HL-60 (cell line): ENCODE measurements around the gene LRCOL1.

Experiments
- DNase-seq, 2 experiments: peaks; one replicate each; pipeline ENCODE4 v3.0.0-alpha.2; 2010 to 2020; ENCODE audit warnings: low read depth in 1 of 2, low spot score in 1 of 2
- H3K27ac ChIP-seq: fragments of 250-450 bp; sonication (Bioruptor Pico); replicated peaks from 2 replicates; pipeline ENCODE4 v1.5.1; 2020; ENCODE audit warnings: mild to moderate bottlenecking, moderate library complexity
- H3K27me3 ChIP-seq: fragments of 250-450 bp; sonication (Bioruptor Pico); 2 replicates; pipeline ENCODE4 v1.5.1; 2021; ENCODE audit warnings: mild to moderate bottlenecking, moderate library complexity; ENCODE audit not compliant: insufficient read depth, poor library complexity, severe bottlenecking
- H3K4me3 ChIP-seq: replicated peaks from 2 replicates; pipeline ENCODE4 v1.5.1; 2011; ENCODE audit warnings: mild to moderate bottlenecking, control low read depth, low read length; ENCODE audit not compliant: insufficient read depth
- GABPA ChIP-seq: IDR thresholded peaks from 2 replicates; pipeline ENCODE4 v1.6.1; 2012; ENCODE audit warnings: low read depth
- POLR2AphosphoS5 ChIP-seq: IDR thresholded peaks from 2 replicates; pipeline ENCODE4 v1.6.1; 2012; ENCODE audit warnings: low read depth
- SPI1 ChIP-seq: IDR thresholded peaks from 2 replicates; pipeline ENCODE4 v1.6.1; 2012; ENCODE audit warnings: low read depth, mild to moderate bottlenecking, borderline replicate concordance
- TF ChIP-seq, protein P1 (sequence below): IDR thresholded peaks from 2 replicates; pipeline ENCODE4 v1.6.1; 2012; ENCODE audit warnings: low read depth; ENCODE audit not compliant: insufficient replicate concordance
- TF ChIP-seq, protein P2 (sequence below): IDR thresholded peaks from one replicate; pipeline ENCODE4 v1.5.1; 2011; ENCODE audit warnings: low read length, control low read depth, inconsistent platforms; ENCODE audit not compliant: insufficient read depth

Gene LRCOL1

GRCh38 chr12:132593938-132594358 is 16.4 kb downstream of the LRCOL1 start:
- H3K27ac ChIP-seq, result no peak overlapping the region

GRCh38 chr12:132593521-132593920 is 16.9 kb downstream of the LRCOL1 start:
- Histone ChIP-seq H3K27me3 (peaks cover 24% of the 10 kb centered on the region), H3K4me3 (no peak overlapping the region), H3K27ac (no peak overlapping the region)
- DNase-seq, result no peak
- TF ChIP-seq SPI1 (no peak), POLR2AphosphoS5 (no peak), GABPA (no peak)
- TF ChIP-seq, protein P1, sequence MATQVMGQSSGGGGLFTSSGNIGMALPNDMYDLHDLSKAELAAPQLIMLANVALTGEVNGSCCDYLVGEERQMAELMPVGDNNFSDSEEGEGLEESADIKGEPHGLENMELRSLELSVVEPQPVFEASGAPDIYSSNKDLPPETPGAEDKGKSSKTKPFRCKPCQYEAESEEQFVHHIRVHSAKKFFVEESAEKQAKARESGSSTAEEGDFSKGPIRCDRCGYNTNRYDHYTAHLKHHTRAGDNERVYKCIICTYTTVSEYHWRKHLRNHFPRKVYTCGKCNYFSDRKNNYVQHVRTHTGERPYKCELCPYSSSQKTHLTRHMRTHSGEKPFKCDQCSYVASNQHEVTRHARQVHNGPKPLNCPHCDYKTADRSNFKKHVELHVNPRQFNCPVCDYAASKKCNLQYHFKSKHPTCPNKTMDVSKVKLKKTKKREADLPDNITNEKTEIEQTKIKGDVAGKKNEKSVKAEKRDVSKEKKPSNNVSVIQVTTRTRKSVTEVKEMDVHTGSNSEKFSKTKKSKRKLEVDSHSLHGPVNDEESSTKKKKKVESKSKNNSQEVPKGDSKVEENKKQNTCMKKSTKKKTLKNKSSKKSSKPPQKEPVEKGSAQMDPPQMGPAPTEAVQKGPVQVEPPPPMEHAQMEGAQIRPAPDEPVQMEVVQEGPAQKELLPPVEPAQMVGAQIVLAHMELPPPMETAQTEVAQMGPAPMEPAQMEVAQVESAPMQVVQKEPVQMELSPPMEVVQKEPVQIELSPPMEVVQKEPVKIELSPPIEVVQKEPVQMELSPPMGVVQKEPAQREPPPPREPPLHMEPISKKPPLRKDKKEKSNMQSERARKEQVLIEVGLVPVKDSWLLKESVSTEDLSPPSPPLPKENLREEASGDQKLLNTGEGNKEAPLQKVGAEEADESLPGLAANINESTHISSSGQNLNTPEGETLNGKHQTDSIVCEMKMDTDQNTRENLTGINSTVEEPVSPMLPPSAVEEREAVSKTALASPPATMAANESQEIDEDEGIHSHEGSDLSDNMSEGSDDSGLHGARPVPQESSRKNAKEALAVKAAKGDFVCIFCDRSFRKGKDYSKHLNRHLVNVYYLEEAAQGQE, result no peak
- TF ChIP-seq, protein P2, sequence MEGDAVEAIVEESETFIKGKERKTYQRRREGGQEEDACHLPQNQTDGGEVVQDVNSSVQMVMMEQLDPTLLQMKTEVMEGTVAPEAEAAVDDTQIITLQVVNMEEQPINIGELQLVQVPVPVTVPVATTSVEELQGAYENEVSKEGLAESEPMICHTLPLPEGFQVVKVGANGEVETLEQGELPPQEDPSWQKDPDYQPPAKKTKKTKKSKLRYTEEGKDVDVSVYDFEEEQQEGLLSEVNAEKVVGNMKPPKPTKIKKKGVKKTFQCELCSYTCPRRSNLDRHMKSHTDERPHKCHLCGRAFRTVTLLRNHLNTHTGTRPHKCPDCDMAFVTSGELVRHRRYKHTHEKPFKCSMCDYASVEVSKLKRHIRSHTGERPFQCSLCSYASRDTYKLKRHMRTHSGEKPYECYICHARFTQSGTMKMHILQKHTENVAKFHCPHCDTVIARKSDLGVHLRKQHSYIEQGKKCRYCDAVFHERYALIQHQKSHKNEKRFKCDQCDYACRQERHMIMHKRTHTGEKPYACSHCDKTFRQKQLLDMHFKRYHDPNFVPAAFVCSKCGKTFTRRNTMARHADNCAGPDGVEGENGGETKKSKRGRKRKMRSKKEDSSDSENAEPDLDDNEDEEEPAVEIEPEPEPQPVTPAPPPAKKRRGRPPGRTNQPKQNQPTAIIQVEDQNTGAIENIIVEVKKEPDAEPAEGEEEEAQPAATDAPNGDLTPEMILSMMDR, result no peak

More at GRCh38 chr12:132593938-132594358, 16.4 kb downstream of the LRCOL1 start:
- H3K4me3 ChIP-seq, result no peak overlapping the region
- peaks cover 28% of the 10 kb centered on the region for H3K27me3 ChIP-seq
- peak in 1 of 2 experiments; percentile 26 for DNase-seq
- TF ChIP-seq GABPA (no peak), SPI1 (no peak), POLR2AphosphoS5 (no peak)
- TF ChIP-seq, protein P1, result no peak
- TF ChIP-seq, protein P2, result no peak

DNA sequence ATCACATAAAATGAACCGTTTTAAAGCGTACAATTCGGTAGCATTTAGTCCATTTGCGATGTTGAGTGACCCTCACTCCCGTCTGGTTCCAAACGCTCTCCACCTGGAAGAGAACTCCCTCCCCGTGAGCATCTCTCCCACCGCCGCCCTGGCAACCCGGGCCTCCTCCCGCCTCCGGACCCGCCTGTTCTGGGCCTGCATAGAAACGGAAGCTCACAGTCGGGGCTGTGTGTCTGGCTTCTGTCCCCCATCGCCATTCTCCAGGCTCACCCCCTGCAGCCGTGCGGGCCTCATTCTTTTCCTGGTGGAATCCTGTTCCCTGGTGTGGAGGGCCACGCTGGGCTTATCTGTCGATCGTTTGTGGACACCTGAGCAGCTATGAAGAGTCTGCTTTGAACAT is 17.3 kb downstream of the LRCOL1 start:
- no peak for DNase-seq
- Histone ChIP-seq H3K27me3 (peaks cover 24% of the 10 kb centered on the region), H3K4me3 (no peak overlapping the region), H3K27ac (no peak overlapping the region)
- TF ChIP-seq POLR2AphosphoS5, result no peak
- TF ChIP-seq GABPA, result no peak
- TF ChIP-seq SPI1, result no peak
- TF ChIP-seq, protein P1, result no peak
- TF ChIP-seq, protein P2, result no peak
